ENCODE results near the gene GJB6.

GRCh38 chr13:20197361-20197834 lies 34.7 kb downstream of the GJB6 start:
- TF ChIP-seq, protein P1, sequence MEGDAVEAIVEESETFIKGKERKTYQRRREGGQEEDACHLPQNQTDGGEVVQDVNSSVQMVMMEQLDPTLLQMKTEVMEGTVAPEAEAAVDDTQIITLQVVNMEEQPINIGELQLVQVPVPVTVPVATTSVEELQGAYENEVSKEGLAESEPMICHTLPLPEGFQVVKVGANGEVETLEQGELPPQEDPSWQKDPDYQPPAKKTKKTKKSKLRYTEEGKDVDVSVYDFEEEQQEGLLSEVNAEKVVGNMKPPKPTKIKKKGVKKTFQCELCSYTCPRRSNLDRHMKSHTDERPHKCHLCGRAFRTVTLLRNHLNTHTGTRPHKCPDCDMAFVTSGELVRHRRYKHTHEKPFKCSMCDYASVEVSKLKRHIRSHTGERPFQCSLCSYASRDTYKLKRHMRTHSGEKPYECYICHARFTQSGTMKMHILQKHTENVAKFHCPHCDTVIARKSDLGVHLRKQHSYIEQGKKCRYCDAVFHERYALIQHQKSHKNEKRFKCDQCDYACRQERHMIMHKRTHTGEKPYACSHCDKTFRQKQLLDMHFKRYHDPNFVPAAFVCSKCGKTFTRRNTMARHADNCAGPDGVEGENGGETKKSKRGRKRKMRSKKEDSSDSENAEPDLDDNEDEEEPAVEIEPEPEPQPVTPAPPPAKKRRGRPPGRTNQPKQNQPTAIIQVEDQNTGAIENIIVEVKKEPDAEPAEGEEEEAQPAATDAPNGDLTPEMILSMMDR (IDR thresholded peaks at IDR 0.05; ENCODE audit: low read depth, low read length) = peak; percentile 74
- TF ChIP-seq POLR2A (IDR thresholded peaks at IDR 0.05; ENCODE audit: extremely low read depth, insufficient read length) (no peak), MYC (IDR thresholded peaks at IDR 0.05; ENCODE audit: low read depth, low read length) (no peak)
- TF ChIP-seq, protein P2, sequence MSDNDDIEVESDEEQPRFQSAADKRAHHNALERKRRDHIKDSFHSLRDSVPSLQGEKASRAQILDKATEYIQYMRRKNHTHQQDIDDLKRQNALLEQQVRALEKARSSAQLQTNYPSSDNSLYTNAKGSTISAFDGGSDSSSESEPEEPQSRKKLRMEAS (IDR thresholded peaks at IDR 0.05; ENCODE audit: low read depth, low read length) = no peak

All from NB4 (cell line).